ENCODE measurements around the gene PRG2.
"Not testable (repeated sequence)": the region's sequence is repeated elsewhere in the genome, so short reads cannot be mapped to it uniquely, and the experiment has no call there.

PRG2 gene

DNA sequence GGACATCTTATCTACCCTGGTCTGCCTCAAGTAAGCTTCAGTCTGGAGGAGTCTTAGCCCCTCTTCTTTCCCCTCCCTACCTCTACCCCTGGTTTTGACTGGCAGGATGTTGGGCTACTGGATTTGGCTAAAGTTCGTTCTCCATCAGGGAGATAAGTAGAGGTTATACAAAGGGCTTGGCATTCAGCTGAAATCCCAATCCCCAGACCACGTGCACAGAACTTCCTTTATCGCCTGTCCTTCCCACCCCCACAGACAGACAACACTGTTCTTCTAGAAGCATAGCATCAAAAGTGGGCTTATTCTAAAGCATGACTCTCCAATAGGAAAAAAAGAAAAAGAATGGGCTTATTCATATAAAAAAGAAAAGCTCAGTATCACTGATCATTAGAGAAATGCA lies 17.3 kb downstream of the PRG2 start:
- no peak for DNase-seq
- intact Hi-C loops (cut with DNase I): no loop called here

- peak in 1 of 10 donors; percentile 12 for DNase-seq
- intact Hi-C loops (cut with DNase I): no loop called here
Observed at GRCh38 chr11:57370941-57371340, 19.5 kb downstream of the PRG2 start.

DNA sequence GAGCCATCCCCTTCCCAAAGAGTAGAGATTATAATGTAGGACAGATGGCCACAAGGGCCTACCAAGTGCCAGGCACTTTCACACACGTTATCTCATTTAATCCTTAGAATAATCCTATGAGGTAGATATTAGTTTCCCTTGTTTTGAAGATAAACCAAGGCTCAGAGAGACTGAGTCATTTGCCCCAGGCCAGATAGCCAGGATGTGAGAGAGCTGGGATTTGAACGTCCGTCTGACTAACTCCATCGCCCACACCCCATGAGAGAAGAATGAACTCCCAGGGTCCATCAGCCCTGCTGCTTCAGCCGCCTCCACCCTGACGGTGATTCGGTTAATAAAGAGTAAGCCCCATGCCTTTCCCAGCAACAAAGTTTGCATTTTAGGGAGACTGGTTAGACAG lies 20.2 kb downstream of the PRG2 start:
- intact Hi-C loops (cut with DNase I): no loop called here
- DNase-seq: peak in 1 of 10 donors; percentile 19

DNA sequence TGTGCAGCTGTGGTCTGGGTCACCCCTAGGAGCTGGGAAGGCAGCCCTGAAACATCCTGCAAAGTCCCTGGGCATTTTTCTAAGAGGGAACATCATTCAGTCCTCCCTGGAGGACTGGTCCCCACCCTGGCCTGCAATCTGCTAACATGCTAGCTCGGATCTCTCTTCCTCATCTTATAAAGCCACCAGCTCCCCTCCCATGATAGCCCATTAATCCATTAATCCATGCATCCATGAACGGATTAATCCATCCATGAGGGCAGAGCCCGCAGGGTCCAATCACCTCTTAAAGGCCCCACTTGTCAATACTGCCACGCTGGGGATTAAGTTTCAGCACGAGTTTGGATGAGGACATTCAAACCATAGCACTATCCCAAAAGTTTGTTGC lies 21.6 kb downstream of the PRG2 start:
- peak in 1 of 10 donors; percentile 18 for DNase-seq
- intact Hi-C loops (cut with DNase I): no loop called here

DNA sequence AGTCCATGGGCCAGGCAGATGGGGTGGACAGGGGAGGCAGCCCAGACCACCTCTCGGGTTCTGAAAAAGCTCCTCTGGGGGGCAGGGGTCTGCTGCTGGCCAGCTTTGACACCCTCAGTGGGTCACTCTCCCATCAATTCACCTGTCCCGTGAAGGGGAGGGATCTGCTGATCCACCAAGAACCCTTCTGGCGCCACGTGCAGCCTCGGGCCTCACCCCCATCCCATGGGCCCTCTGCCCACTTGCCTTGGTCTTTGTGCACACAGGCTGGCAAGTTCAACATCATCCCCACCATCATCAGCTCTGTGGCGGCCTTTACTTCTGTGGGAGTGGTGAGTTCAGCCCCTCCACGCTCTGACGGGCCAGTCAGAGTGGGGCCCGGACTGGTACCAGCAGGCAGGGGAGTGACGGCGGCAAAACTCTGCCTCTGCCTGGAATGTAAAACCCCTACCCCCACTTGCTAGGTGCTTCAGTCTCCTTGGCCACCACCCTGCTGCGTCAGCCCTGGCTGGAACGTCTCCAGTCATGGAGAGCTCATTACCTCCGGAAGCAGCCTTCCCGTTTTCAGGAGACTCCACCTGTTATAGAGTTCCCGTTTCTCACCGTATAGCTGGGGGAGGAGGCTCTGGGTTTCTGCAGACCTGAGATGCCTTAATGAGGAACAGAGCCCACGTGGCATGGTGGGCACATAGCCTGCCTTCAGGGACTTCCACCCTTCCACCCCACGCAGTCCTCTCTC lies 22.2 kb downstream of the PRG2 start:
- intact Hi-C loops (cut with DNase I): no loop called here
- peak in 1 of 10 donors; percentile 68 for DNase-seq

GRCh38 chr11:57364851-57365660 lies 25.4 kb downstream of the PRG2 start:
- peak in 3 of 10 donors; percentile 34 to 83 (median 66) for DNase-seq
- intact Hi-C loops (cut with DNase I): no loop called here

- DNase-seq: peak in 5 of 10 donors; percentile 42 to 88 (median 83)
- intact Hi-C loops (cut with DNase I): no loop called here
Observed at GRCh38 chr11:57363131-57364080, 27.0 kb downstream of the PRG2 start.

DNA sequence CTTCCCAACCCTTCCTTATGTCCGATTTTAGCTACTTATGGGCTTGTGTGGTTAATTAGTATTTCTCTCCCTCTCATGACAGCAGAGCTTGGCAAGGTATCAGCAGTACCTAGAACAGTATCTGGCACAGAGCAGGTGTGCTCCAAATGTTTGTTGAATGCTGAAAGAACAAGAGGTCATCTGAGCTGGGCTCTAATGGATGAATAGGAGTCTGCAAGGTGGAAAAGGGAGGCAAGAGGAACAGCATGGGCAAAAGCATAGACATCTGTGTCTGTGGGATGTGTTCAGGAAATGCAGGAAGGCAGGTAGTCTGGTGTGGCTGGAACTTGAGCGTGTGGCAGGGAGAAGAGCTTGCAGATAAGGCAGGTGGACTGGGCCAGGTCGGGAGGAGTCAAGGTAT lies 28.5 kb downstream of the PRG2 start:
- DNase-seq: no peak
- intact Hi-C loops (cut with DNase I): no loop called here

- intact Hi-C loops (cut with DNase I); DNase-seq: not testable (repeated sequence)
Observed at GRCh38 chr11:57361420-57361819, 29.0 kb downstream of the PRG2 start.

DNA sequence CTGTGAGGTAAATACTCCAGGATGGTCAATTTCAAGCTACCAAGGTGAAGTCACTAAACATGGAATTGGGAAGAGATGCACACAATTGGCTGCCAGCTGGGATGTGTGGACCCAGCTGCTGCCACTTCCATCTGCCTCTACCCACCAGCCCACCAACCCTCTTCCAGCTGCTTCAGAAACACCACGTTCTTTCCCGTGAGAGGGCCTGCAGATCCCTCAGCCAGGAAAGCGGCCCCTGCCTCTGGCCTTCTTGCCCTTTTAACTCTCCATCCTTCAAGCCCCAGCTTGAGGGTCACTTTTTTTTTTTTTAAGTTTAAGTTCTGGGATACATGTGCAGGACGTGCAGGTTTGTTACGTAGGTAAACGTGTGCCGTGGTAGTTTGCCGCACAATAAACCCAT lies 29.5 kb downstream of the PRG2 start:
- intact Hi-C loops (cut with DNase I): no loop called here
- peak in 1 of 10 donors; percentile 67 for DNase-seq

DNA sequence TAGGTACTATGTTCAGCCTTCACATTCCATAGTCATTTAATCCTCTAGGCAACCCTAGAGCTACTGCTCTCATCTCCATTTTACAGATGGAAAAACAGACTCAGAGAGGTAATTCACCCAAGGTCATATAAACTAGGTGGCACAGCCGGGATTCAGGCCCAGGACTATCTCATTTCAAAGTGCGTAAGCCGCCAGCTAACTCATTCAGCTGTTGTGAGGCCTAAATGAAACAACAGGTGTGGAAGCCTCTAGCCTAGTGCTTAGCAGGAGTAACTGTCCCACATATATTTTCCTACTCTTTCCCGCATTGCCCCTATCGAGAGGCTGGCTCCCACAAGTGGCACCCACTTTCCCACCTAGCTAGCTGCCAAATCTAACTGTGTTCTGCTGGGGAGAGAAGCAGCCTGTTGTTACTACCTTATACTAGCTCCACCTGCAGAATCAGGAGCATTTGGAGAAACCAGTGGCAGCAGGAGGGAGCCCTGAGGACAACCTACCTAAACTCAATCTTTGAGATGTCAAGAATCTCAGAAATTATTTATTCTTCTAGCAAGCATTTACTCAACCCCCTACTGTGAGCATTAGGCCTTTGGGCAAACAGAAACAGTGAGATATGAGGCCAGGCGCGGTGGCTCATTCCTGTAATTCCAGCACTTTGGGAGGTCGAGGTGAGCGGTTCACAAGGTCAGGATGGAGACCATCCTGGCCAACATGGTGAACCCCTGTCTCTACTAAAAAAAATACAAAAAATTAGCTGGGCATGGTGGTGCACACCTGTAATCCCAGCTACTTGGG lies 30.4 kb downstream of the PRG2 start:
- intact Hi-C loops (cut with DNase I): loop anchor here (10.0 kb wide), 1 partner anchor 95 kb away; no protein-coding TSS in a partner anchor
- DNase-seq: peak in 1 of 10 donors; percentile 43

DNA sequence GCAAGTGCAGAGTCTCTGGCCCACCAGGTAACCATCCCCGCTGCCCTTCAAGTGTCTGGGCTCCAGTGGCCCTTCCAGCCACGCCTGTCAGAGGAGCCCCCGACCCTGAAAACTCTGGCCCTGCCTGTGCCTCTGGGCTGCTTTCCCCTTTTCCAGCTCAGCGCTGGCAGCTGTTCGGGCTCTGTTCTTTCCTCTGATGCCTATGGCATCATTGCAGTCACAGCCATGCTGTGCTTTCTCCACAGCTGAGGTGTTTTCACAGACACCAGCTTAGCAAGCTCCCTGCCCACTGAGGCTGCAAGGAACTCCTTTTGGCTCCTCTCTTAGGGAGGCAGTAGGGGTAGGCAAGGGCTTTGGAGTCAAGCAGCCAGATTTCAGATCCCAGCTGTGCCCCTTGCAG lies 31.1 kb downstream of the PRG2 start:
- DNase-seq: peak in 6 of 10 donors; percentile 27 to 90 (median 44)
- intact Hi-C loops (cut with DNase I): loop anchor here (10.0 kb wide), 1 partner anchor 95 kb away; no protein-coding TSS in a partner anchor

GRCh38 chr11:57358991-57359390 lies 31.5 kb downstream of the PRG2 start:
- DNase-seq: peak in 1 of 10 donors; percentile 55
- intact Hi-C loops (cut with DNase I): loop anchor here (10.0 kb wide), 1 partner anchor 96 kb away; no protein-coding TSS in a partner anchor

DNA sequence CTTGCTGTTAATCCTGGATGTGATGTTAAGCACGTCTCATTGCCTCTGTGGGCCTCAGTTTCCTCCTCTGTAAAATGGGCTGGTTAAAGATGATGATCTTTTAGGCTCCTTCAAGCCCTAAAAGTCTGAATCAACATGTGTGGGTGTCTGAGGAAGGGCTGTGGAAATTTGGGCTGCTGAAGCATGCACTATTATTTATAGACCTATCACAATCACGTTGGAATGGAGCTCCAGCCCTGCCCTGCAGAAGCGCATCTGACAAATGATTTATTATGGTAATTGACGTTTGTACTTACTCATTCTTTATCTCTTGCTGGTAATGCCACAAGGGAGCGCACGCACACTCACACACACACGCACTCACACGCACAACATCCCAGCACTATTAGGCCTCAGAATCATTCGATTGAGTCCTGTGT lies 31.9 kb downstream of the PRG2 start:
- intact Hi-C loops (cut with DNase I): loop anchor here (10.0 kb wide), 1 partner anchor 96 kb away; no protein-coding TSS in a partner anchor
- DNase-seq: peak in 1 of 10 donors; percentile 34

- DNase-seq: peak in 1 of 10 donors; percentile 78
- intact Hi-C loops (cut with DNase I): loop anchor here (10.0 kb wide), 1 partner anchor 97 kb away; no protein-coding TSS in a partner anchor
Observed at GRCh38 chr11:57357856-57358255, 32.6 kb downstream of the PRG2 start.

DNA sequence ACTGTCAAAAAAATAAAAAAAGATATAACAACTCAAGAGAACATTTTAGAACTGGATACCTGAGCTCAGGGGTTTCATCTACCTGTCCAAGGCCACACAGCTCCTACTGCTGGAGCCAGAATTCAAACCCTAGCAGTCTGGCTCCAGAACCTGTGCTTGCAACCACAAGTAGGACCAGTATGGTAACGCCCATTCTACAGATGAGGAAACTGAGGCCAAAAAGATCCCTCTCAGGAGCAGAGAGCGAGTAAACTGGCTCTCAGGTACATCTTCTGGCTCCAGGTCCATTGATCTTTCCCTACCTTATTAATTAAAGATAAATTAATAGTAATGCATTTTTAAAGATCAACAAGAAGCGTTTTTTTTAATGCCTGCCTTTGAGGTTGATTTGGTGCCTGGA lies 33.1 kb downstream of the PRG2 start:
- DNase-seq: no peak
- intact Hi-C loops (cut with DNase I): loop anchor here (10.0 kb wide), 1 partner anchor 97 kb away; no protein-coding TSS in a partner anchor

- peak in 3 of 10 donors; percentile 39 to 87 (median 49) for DNase-seq
- intact Hi-C loops (cut with DNase I): loop anchor here (10.0 kb wide), 1 partner anchor 99 kb away; no protein-coding TSS in a partner anchor
Observed at GRCh38 chr11:57356268-57356667, 34.2 kb downstream of the PRG2 start.

DNA sequence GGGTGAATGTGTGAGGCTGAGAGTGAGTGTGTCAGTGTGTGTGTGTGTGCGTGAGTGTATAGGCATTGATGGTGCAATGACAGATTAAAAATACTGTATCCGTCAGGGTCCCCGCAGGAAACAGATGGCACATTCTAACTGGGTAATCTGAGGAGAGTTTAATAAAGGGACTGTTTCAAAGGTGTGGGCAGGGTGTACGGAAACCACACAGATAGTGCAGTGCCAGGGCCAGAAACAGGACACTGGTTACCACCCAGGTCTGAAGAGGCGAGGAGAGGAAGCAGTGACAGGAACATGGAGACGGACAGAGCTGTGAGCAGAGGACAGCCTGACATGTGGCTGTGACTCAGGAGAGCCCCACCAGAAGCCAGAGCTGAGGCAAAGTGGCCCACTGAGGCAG lies 35.8 kb downstream of the PRG2 start:
- intact Hi-C loops (cut with DNase I): loop anchor here (10.0 kb wide), 1 partner anchor 100 kb away; no protein-coding TSS in a partner anchor
- peak in 1 of 10 donors; percentile 57 for DNase-seq

GRCh38 chr11:57353852-57354251 lies 36.6 kb downstream of the PRG2 start:
- no peak for DNase-seq
- intact Hi-C loops (cut with DNase I): loop anchor here (10.0 kb wide), 1 partner anchor 101 kb away; no protein-coding TSS in a partner anchor

All from posterior cingulate gyrus (tissue), 11 donors.